NCI-H1105 treated with DMSO at 0.1 percent for 48 hours (cell line): ENCODE data around the gene TRIM24.

Source experiments
- DNase-seq: peaks from one replicate; lab custom pipeline; 2025; lab: John Stamatoyannopoulos, UW

Gene TRIM24

DNA sequence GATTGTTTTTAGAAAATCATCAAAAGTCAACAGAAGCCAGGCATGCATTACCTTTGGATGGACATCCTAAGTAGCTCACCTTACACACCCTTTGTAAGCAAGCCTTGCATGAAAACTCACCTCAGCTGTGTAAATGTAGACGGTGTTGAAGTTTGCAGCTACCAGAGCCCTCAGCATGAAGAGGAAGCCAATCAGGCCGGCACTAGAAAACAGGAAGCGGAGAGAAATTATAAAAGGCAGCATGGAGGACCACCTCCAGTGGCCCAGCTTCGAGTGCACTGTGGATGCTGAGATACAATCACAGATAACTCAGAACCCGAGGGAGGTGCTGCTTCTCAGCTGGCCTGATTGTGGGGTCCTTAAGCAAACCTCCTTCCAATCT, 165.8 kb downstream of the TRIM24 start:
- DNase-seq: no peak

- no peak for DNase-seq
Measured at GRCh38 chr7:138626846-138627245, 166.8 kb downstream of the TRIM24 start.

GRCh38 chr7:138627361-138627760, 167.3 kb downstream of the TRIM24 start:
- no peak for DNase-seq

DNA sequence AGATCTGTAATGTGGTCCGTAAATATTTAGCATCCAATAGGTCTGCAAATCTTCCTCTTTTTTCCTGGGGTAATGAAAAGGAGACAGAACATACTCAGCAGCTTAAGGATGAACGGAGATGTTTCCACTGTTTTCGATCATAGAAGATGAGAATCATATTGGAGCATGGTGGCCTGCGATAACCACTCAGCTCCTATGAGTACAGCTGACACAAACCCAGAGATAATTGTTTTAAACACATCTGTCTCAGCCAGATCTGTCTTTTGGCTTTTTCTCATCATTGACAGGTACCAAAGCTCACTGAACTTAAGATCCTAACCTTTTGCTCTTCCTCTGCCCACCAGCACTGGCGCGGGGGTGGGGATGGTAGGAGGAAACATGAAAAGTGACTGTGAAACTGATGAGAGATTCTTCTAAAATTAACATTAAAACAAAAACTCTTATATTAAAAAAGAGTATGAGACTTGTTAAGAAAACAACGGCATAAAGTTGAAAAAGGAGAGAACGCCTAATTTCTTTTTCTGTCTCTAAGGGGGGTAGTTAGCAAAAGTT, 170.1 kb downstream of the TRIM24 start:
- no peak for DNase-seq

GRCh38 chr7:138632384-138632783, 172.3 kb downstream of the TRIM24 start:
- no peak for DNase-seq

- DNase-seq: no peak
Measured at GRCh38 chr7:138632826-138633602, 173.0 kb downstream of the TRIM24 start.
